Panc1 (cell line): Measurements from ENCODE around the gene KLHDC3. TPM values are rescaled to one million over a fixed set of nuclear protein-coding genes. Genes with fewer than 3 reads are reported as not detected.
"Not testable (repeated sequence)": the region's sequence is repeated elsewhere in the genome, so short reads cannot be mapped to it uniquely, and the experiment has no call there.

Source experiments
- ATAC-seq: fragments of 200-7000 bp; cut with Tn5 transposase; 2 replicates; pipeline ENCODE4 v1.9.1; 2020; ENCODE audit warnings: mild to moderate bottlenecking, moderate library complexity
- BruUV-seq: library from RNA; stranded (reverse); fragments of 400-500 nt; replicated peaks from 2 replicates; lab custom pipeline; 2021; lab: Mats Ljungman, UMichigan
- CTCF ChIA-PET: fragments of 300-600 bp; sonication (Branson Sonifier 250); formaldehyde crosslinking; loops from one replicate; lab custom pipeline; 2022; ENCODE audit warnings: antibody characterized with exemption; lab: Charles Lee
- POLR2A ChIA-PET: fragments of 300-600 bp; sonication (Branson Sonifier 250); formaldehyde crosslinking; loops from one replicate; lab custom pipeline; 2022; ENCODE audit warnings: antibody characterized with exemption; lab: Charles Lee
- DNase-seq: peaks from one replicate; pipeline ENCODE4 v3.0.0-alpha.2; 2010; ENCODE audit warnings: low read depth, low spot score
- H3K27ac ChIP-seq: 2 replicates; pipeline ENCODE4 v1.5.1; 2011; ENCODE audit warnings: mild to moderate bottlenecking, low read length, inconsistent platforms
- H3K27me3 ChIP-seq: fragments of 200-500 bp; sonication (Bioruptor generic); 2 replicates; pipeline ENCODE4 v1.6.0; 2014; ENCODE audit warnings: low read length, inconsistent platforms; ENCODE audit not compliant: control insufficient read depth, insufficient read depth
- H3K36me3 ChIP-seq: fragments of 200-500 bp; sonication (Bioruptor generic); 2 replicates; pipeline ENCODE4 v1.5.1; 2014; ENCODE audit warnings: inconsistent platforms, mild to moderate bottlenecking, low read length, moderate library complexity; ENCODE audit not compliant: control insufficient read depth, insufficient read depth
- H3K4me1 ChIP-seq: 2 replicates; pipeline ENCODE4 v1.5.1; 2011; ENCODE audit warnings: inconsistent platforms, mild to moderate bottlenecking, low read length, moderate library complexity; ENCODE audit not compliant: control insufficient read depth, insufficient read depth
- H3K4me3 ChIP-seq, 2 experiments: 2 replicates each; pipeline ENCODE4 v1.5.1; 2011 to 2012; ENCODE audit warnings: low read depth in 2 of 2, low read length in 2 of 2, mild to moderate bottlenecking in 2 of 2, inconsistent platforms in 1 of 2, moderate library complexity in 1 of 2
- H3K9me3 ChIP-seq: fragments of 200-500 bp; sonication (Bioruptor generic); 2 replicates; pipeline ENCODE4 v1.5.1; 2014; ENCODE audit warnings: low read depth, mild to moderate bottlenecking, inconsistent platforms, low read length, moderate library complexity; ENCODE audit not compliant: control insufficient read depth, insufficient read depth
- POLR2AphosphoS5 ChIP-seq: IDR thresholded peaks from 2 replicates; pipeline ENCODE4 v1.6.1; 2012; ENCODE audit warnings: mild to moderate bottlenecking, low read depth, low read length, moderate library complexity
- SIN3A ChIP-seq: IDR thresholded peaks from 2 replicates; pipeline ENCODE4 v1.6.1; 2012; ENCODE audit warnings: low read depth, mild to moderate bottlenecking, low read length, moderate library complexity, borderline replicate concordance; ENCODE audit not compliant: insufficient read depth
- TCF7L2 ChIP-seq: IDR thresholded peaks from 2 replicates; pipeline ENCODE4 v1.6.1; 2011; ENCODE audit warnings: mild to moderate bottlenecking, low read depth, low read length, inconsistent platforms
- in situ Hi-C: cut with HindIII; loops from 2 replicates; pipeline ENCODE4 v1.10.0; 2016; ENCODE audit warnings: low sequenced_read_pairs, low pct_unique_long_range_greater_than_20kb
- intact Hi-C: fragments of 100-400 bp; cut with micrococcal nuclease; formaldehyde crosslinking; loops from one replicate; pipeline ENCODE4 v1.10.0; 2022; ENCODE audit not compliant: unreplicated experiment
- total RNA-seq: library from RNA; stranded (reverse); gene quantifications from one replicate; pipeline ENCODE4 v1.2.1, GENCODE V29; 2021; ENCODE audit not compliant: unreplicated experiment
- TF ChIP-seq, protein P1 (sequence below), 2 experiments: IDR thresholded peaks; 2 replicates each; pipeline ENCODE4 v1.6.1; 2011 to 2012; ENCODE audit warnings: low read depth in 2 of 2, control low read depth in 1 of 2, low read length in 1 of 2, mild to moderate bottlenecking in 1 of 2, moderate library complexity in 1 of 2; ENCODE audit not compliant: insufficient read depth in 1 of 2
- TF ChIP-seq, protein P2 (sequence below): fragments of 450-650 bp; IDR thresholded peaks from 2 replicates; pipeline ENCODE4 v1.5.1; 2017; ENCODE audit warnings: mild to moderate bottlenecking

The KLHDC3 gene
- total RNA-seq, 1 experiment from 2014 or later, result 60.9 TPM

GRCh38 chr6:42993445-42993844 lies 20.6 kb upstream of the KLHDC3 start:
- DNase-seq (no peak), ATAC-seq (no peak)
- no peaks in the 10 kb centered on the region for H3K9me3 ChIP-seq
- intact Hi-C loops (no loop called here), in situ Hi-C loops (no loop called here)
- BruUV-seq, result no TSS peak
- POLR2A ChIA-PET, result no interaction called here
- no peaks in the 10 kb centered on the region for H3K4me1 ChIP-seq
- no peaks in the 10 kb centered on the region for H3K27me3 ChIP-seq
- TF ChIP-seq, protein P1, sequence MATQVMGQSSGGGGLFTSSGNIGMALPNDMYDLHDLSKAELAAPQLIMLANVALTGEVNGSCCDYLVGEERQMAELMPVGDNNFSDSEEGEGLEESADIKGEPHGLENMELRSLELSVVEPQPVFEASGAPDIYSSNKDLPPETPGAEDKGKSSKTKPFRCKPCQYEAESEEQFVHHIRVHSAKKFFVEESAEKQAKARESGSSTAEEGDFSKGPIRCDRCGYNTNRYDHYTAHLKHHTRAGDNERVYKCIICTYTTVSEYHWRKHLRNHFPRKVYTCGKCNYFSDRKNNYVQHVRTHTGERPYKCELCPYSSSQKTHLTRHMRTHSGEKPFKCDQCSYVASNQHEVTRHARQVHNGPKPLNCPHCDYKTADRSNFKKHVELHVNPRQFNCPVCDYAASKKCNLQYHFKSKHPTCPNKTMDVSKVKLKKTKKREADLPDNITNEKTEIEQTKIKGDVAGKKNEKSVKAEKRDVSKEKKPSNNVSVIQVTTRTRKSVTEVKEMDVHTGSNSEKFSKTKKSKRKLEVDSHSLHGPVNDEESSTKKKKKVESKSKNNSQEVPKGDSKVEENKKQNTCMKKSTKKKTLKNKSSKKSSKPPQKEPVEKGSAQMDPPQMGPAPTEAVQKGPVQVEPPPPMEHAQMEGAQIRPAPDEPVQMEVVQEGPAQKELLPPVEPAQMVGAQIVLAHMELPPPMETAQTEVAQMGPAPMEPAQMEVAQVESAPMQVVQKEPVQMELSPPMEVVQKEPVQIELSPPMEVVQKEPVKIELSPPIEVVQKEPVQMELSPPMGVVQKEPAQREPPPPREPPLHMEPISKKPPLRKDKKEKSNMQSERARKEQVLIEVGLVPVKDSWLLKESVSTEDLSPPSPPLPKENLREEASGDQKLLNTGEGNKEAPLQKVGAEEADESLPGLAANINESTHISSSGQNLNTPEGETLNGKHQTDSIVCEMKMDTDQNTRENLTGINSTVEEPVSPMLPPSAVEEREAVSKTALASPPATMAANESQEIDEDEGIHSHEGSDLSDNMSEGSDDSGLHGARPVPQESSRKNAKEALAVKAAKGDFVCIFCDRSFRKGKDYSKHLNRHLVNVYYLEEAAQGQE (IDR thresholded peaks at IDR 0.05; ENCODE audit: insufficient read depth in 1 of 2, low read depth in 2 of 2, low read length in 1 of 2), result no peak
- TF ChIP-seq SIN3A (no peak), POLR2AphosphoS5 (no peak), TCF7L2 (no peak)
- TF ChIP-seq, protein P2, sequence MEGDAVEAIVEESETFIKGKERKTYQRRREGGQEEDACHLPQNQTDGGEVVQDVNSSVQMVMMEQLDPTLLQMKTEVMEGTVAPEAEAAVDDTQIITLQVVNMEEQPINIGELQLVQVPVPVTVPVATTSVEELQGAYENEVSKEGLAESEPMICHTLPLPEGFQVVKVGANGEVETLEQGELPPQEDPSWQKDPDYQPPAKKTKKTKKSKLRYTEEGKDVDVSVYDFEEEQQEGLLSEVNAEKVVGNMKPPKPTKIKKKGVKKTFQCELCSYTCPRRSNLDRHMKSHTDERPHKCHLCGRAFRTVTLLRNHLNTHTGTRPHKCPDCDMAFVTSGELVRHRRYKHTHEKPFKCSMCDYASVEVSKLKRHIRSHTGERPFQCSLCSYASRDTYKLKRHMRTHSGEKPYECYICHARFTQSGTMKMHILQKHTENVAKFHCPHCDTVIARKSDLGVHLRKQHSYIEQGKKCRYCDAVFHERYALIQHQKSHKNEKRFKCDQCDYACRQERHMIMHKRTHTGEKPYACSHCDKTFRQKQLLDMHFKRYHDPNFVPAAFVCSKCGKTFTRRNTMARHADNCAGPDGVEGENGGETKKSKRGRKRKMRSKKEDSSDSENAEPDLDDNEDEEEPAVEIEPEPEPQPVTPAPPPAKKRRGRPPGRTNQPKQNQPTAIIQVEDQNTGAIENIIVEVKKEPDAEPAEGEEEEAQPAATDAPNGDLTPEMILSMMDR, result no peak
- CTCF ChIA-PET, result no interaction called here
- no peak overlapping the region for H3K4me3 ChIP-seq
- H3K36me3 ChIP-seq, result peaks cover 3% of the 10 kb centered on the region; the same call in 1 of the 2 replicates
- H3K27ac ChIP-seq, result no peak overlapping the region

DNA sequence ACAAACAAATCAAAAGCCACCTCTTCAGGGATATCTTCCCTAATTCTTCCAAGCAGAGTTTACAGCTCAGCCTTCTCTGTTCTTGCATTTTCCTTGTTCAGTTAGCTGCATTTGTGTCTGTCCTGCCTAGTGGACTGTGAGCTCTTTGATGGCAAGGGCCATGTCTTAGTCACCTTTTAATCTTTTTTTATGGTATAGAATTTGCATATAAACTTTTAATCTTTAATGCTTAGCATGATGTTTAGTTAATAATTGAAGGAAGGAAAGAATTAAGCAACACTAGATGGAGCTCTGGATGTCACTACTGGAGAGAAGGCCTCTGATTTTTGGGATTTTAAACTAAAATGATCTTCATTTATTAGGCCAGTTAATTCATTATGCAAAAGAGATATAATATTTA lies 17.5 kb upstream of the KLHDC3 start:
- Histone ChIP-seq H3K27me3 (no peaks in the 10 kb centered on the region), H3K27ac (no peak overlapping the region), H3K4me1 (no peaks in the 10 kb centered on the region), H3K9me3 (no peaks in the 10 kb centered on the region), H3K4me3 (no peak overlapping the region), H3K36me3 (no peaks in the 10 kb centered on the region)
- in situ Hi-C loops, result no loop called here
- no TSS peak for BruUV-seq
- DNase-seq (no peak), ATAC-seq (no peak)
- TF ChIP-seq, protein P1 (IDR thresholded peaks at IDR 0.05; ENCODE audit: insufficient read depth in 1 of 2, low read depth in 2 of 2, low read length in 1 of 2), result no peak
- no peak for TF ChIP-seq SIN3A
- ChIA-PET POLR2A (interaction anchor here (0.6 to 0.7 kb wide), 2 partner anchors 36 to 238 kb away, joined by 3 to 5 read pairs; partner anchors contain the start of gene GNMT), CTCF (no interaction called here)
- intact Hi-C loops, result no loop called here

DNA sequence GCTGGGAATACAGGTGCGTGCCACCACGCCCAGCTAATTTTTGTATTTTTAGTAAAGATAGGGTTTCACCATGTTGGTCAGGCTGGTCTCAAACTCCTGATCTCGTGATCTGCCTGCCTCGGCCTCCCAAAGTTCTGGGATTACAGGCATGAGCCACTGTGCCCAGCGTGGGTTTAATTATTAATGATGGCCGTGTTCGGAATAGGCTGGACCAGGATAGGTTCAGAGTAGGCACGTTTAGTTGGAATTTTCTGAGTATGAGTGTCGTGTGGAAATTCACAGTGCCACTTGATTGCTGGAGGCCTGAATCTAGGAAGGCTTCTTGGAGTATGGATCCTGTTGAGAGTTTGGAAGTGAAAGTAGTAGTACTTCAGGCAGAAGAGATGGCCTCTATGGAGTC lies 15.8 kb upstream of the KLHDC3 start:
- H3K9me3 ChIP-seq, DNase-seq, H3K27me3 ChIP-seq, BruUV-seq, H3K27ac ChIP-seq, H3K4me3 ChIP-seq, ATAC-seq, intact Hi-C loops, CTCF ChIA-PET, POLR2A ChIA-PET, H3K36me3 ChIP-seq, H3K4me1 ChIP-seq, in situ Hi-C loops: not testable (repeated sequence)
